NB4 (cell line): ENCODE measurements around the gene SORBS1.

Experiments used
- CTCF ChIP-seq: IDR thresholded peaks from one replicate; pipeline ENCODE4 v1.5.1; 2012; ENCODE audit warnings: low read depth, low read length
- MAX ChIP-seq: IDR thresholded peaks from 2 replicates; pipeline ENCODE4 v1.6.1; 2011; ENCODE audit warnings: low read depth, low read length
- POLR2A ChIP-seq: IDR thresholded peaks from 2 replicates; pipeline ENCODE4 v1.6.1; 2011; ENCODE audit warnings: mild to moderate bottlenecking; ENCODE audit not compliant: insufficient read length; ENCODE audit errors: extremely low read depth

- TF ChIP-seq CTCF (no peak), POLR2A (no peak), MAX (no peak)
Measured at GRCh38 chr10:95296764-95297163, 264.4 kb downstream of the SORBS1 start.
